Measurements from ENCODE around the gene LDLRAD4. TPM values are rescaled to one million over a fixed set of nuclear protein-coding genes. Genes with fewer than 3 reads are reported as not detected.
A peak's percentile ranks its signal among the peaks of the same experiment; 100 is the strongest.

The LDLRAD4 gene
- total RNA-seq, 2 donors from 2014 or later: 18.4 to 59.2 TPM

- ATAC-seq: no peak
- no peak for DNase-seq (ENCODE audit: low spot score in 2 of 2)
- H3K36me3 Mint-ChIP-seq: peaks cover 20 to 33% of the 10 kb centered on the region in 2 donors
- H3K27ac Mint-ChIP-seq: no peak overlapping the region
- peaks cover 12 to 29% of the 10 kb centered on the region in 2 donors for H3K9me3 Mint-ChIP-seq
These were observed 94.0 kb downstream of the LDLRAD4 start for GRCh38 chr18:13312515-13312914.

GRCh38 chr18:13313006-13313686 lies 94.6 kb downstream of the LDLRAD4 start:
- peak; percentile 34 to 72 for ATAC-seq
- peak overlapping the region in 1 of 2 donors; percentile 26 for H3K27ac Mint-ChIP-seq
- DNase-seq (ENCODE audit: low spot score in 2 of 2): no peak
- peaks cover 12 to 29% of the 10 kb centered on the region in 2 donors for H3K9me3 Mint-ChIP-seq
- peaks cover 20 to 33% of the 10 kb centered on the region in 2 donors for H3K36me3 Mint-ChIP-seq

GRCh38 chr18:13315000-13315399 lies 96.4 kb downstream of the LDLRAD4 start:
- ATAC-seq (no peak), DNase-seq (ENCODE audit: low spot score in 2 of 2) (no peak)
- Mint-ChIP-seq H3K9me3 (peaks cover 12 to 29% of the 10 kb centered on the region in 2 donors), H3K27ac (no peak overlapping the region), H3K36me3 (peaks cover 20 to 33% of the 10 kb centered on the region in 2 donors)

- DNase-seq (ENCODE audit: low spot score in 2 of 2): no peak
- peaks cover 12 to 29% of the 10 kb centered on the region in 2 donors for H3K9me3 Mint-ChIP-seq
- peaks cover 20 to 33% of the 10 kb centered on the region in 2 donors for H3K36me3 Mint-ChIP-seq
- no peak for ATAC-seq
- H3K27ac Mint-ChIP-seq: no peak overlapping the region
These were observed 97.5 kb downstream of the LDLRAD4 start for GRCh38 chr18:13316063-13316462.

- Mint-ChIP-seq H3K27ac (no peak overlapping the region), H3K9me3 (peaks cover 12 to 29% of the 10 kb centered on the region in 2 donors), H3K36me3 (peaks cover 20 to 33% of the 10 kb centered on the region in 2 donors)
- DNase-seq (ENCODE audit: low spot score in 2 of 2): no peak
- ATAC-seq: no peak
These were observed 99.2 kb downstream of the LDLRAD4 start for GRCh38 chr18:13317801-13318200.

- H3K9me3 Mint-ChIP-seq: peaks cover 12 to 25% of the 10 kb centered on the region in 2 donors
- ATAC-seq: peak; percentile 28 to 94
- peaks cover 20 to 28% of the 10 kb centered on the region in 2 donors for H3K36me3 Mint-ChIP-seq
- DNase-seq (ENCODE audit: low spot score in 2 of 2): no peak
- no peak overlapping the region for H3K27ac Mint-ChIP-seq
These were observed 100.4 kb downstream of the LDLRAD4 start for GRCh38 chr18:13318731-13319501.

- DNase-seq (ENCODE audit: low spot score in 2 of 2): no peak
- H3K9me3 Mint-ChIP-seq: peaks cover 12 to 20% of the 10 kb centered on the region in 2 donors
- no peak for ATAC-seq
- peaks cover 15 to 21% of the 10 kb centered on the region in 2 donors for H3K36me3 Mint-ChIP-seq
- H3K27ac Mint-ChIP-seq: no peak overlapping the region
These were observed 101.1 kb downstream of the LDLRAD4 start for GRCh38 chr18:13319629-13320028.

GRCh38 chr18:13320096-13320495 lies 101.5 kb downstream of the LDLRAD4 start:
- peaks cover 10 to 16% of the 10 kb centered on the region in 2 donors for H3K36me3 Mint-ChIP-seq
- DNase-seq (ENCODE audit: low spot score in 2 of 2): no peak
- ATAC-seq: no peak
- no peak overlapping the region for H3K27ac Mint-ChIP-seq
- H3K9me3 Mint-ChIP-seq: peaks cover 12 to 17% of the 10 kb centered on the region in 2 donors

GRCh38 chr18:13320891-13321425 lies 102.4 kb downstream of the LDLRAD4 start:
- H3K27ac Mint-ChIP-seq: no peak overlapping the region
- ATAC-seq (no peak), DNase-seq (ENCODE audit: low spot score in 2 of 2) (no peak)
- peaks cover 5 to 9% of the 10 kb centered on the region in 2 donors for H3K9me3 Mint-ChIP-seq
- H3K36me3 Mint-ChIP-seq: peaks cover 5 to 7% of the 10 kb centered on the region in 2 donors

GRCh38 chr18:13321923-13322322 lies 103.4 kb downstream of the LDLRAD4 start:
- DNase-seq (ENCODE audit: low spot score in 2 of 2) (no peak), ATAC-seq (no peak)
- Mint-ChIP-seq H3K36me3 (peaks cover 0 to under 1% of the 10 kb centered on the region in 2 donors), H3K9me3 (no peaks in the 10 kb centered on the region), H3K27ac (no peak overlapping the region)

GRCh38 chr18:13323186-13323585 lies 104.6 kb downstream of the LDLRAD4 start:
- ATAC-seq: no peak
- no peak for DNase-seq (ENCODE audit: low spot score in 2 of 2)
- Mint-ChIP-seq H3K36me3 (peaks cover 4 to 9% of the 10 kb centered on the region in 2 donors), H3K9me3 (peaks cover 7 to 8% of the 10 kb centered on the region in 2 donors), H3K27ac (no peak overlapping the region)

GRCh38 chr18:13324880-13325279 lies 106.3 kb downstream of the LDLRAD4 start:
- no peak for ATAC-seq
- H3K27ac Mint-ChIP-seq: no peak overlapping the region
- no peak for DNase-seq (ENCODE audit: low spot score in 2 of 2)
- H3K9me3 Mint-ChIP-seq: peaks cover 7 to 9% of the 10 kb centered on the region in 2 donors
- H3K36me3 Mint-ChIP-seq: peaks cover 6 to 10% of the 10 kb centered on the region in 2 donors

GRCh38 chr18:13328213-13328612 lies 109.7 kb downstream of the LDLRAD4 start:
- peaks cover 6 to 10% of the 10 kb centered on the region in 2 donors for H3K36me3 Mint-ChIP-seq
- ATAC-seq: no peak
- H3K9me3 Mint-ChIP-seq: peaks cover 7 to 9% of the 10 kb centered on the region in 2 donors
- DNase-seq (ENCODE audit: low spot score in 2 of 2): no peak
- no peak overlapping the region for H3K27ac Mint-ChIP-seq

GRCh38 chr18:13330996-13331395 lies 112.4 kb downstream of the LDLRAD4 start:
- DNase-seq (ENCODE audit: low spot score in 2 of 2): no peak
- H3K36me3 Mint-ChIP-seq: peaks cover 10% of the 10 kb centered on the region in 2 donors
- H3K27ac Mint-ChIP-seq: no peak overlapping the region
- no peak for ATAC-seq
- peaks cover 11 to 13% of the 10 kb centered on the region in 2 donors for H3K9me3 Mint-ChIP-seq

- H3K27ac Mint-ChIP-seq: no peak overlapping the region
- no peak for ATAC-seq
- peaks cover 10% of the 10 kb centered on the region in 2 donors for H3K36me3 Mint-ChIP-seq
- DNase-seq (ENCODE audit: low spot score in 2 of 2): no peak
- peaks cover 11 to 13% of the 10 kb centered on the region in 2 donors for H3K9me3 Mint-ChIP-seq
These were observed 113.3 kb downstream of the LDLRAD4 start for GRCh38 chr18:13331846-13332245.

GRCh38 chr18:13332874-13333273 lies 114.3 kb downstream of the LDLRAD4 start:
- Mint-ChIP-seq H3K9me3 (peaks cover 7 to 8% of the 10 kb centered on the region in 2 donors), H3K36me3 (peaks cover 4 to 10% of the 10 kb centered on the region in 2 donors), H3K27ac (no peak overlapping the region)

GRCh38 chr18:13335903-13336302 lies 117.3 kb downstream of the LDLRAD4 start:
- no peak for ATAC-seq
- Mint-ChIP-seq H3K9me3 (peaks cover 3 to 4% of the 10 kb centered on the region in 2 donors), H3K36me3 (peaks cover 0 to 5% of the 10 kb centered on the region in 2 donors), H3K27ac (no peak overlapping the region)
- DNase-seq (ENCODE audit: low spot score in 2 of 2): no peak

More at GRCh38 chr18:13332874-13333273, 114.3 kb downstream of the LDLRAD4 start:
- DNase-seq (ENCODE audit: low spot score in 2 of 2) (no peak), ATAC-seq (no peak)
